ENCODE results near the gene SLC22A1. TPM values are rescaled to one million over a fixed set of nuclear protein-coding genes. Genes with fewer than 3 reads are reported as not detected.

The SLC22A1 gene
- total and polyA plus RNA-seq, 2 of the 13 experiments (the other 11 are each of a cell fraction or from before 2014, with no cell fraction given), result 0.80 to 0.87 TPM

DNA sequence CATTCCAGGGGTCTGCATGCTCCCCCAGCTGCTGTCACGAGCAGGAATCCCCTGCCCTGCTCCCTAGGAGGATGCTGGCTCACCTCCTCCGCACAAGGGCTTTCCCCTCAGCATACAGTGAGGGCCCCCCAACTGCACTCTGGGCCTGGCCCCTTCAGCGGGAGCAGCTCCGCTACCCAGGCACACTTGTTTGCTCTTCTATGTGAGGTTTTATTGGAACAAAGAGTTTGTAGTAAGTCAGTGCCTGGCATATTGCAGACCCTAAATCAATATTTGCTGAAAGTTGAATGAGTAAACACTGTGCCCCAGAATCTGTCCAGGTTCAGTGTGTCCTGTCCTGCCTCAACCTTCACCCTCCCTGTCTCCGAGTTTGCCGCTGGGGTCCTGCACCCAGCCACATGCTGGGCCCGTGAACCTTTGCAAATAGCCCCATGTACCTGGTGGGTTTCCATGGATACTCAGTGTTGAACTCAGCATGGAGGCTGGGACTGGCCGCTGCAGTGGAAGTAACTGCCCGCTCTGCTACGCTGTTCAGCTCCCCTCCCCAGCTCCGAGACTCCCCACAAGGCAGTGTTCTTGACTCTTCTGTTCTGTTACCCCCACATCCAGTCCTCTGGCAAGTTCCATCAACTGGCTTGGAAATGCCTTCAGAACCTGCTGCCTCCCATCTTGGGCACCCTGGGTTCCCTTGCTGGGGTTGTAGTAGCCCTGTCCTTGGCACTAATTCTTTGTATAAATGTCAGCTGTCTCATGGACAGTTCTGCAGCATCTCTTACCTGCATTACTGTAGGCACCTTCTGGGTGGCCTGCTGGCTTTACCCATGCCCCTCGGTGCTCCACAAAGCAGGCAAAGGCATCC lies 15.7 kb downstream of the SLC22A1 start (continued):
- TF ChIP-seq ELK4 (CRISPR knock-in tag; IDR thresholded peaks at IDR 0.05; ENCODE audit: borderline replicate concordance) (no peak), STAT5B (CRISPR knock-in tag; IDR thresholded peaks at IDR 0.05) (no peak), ZNF446 (CRISPR knock-in tag; IDR thresholded peaks at IDR 0.05) (peak; percentile 61; the same call in 1 of the 2 replicates), KAT7 (CRISPR knock-in tag; IDR thresholded peaks at IDR 0.05; ENCODE audit: borderline replicate concordance) (peak; percentile 69; the same call in 1 of the 2 replicates), HMGXB3 (CRISPR knock-in tag; IDR thresholded peaks at IDR 0.05; ENCODE audit: borderline replicate concordance) (peak; percentile 83), MIER3 (CRISPR knock-in tag; IDR thresholded peaks at IDR 0.05; ENCODE audit: borderline replicate concordance) (peak; percentile 93; the same call in 1 of the 2 replicates), ZNF639 (CRISPR knock-in tag; conservative IDR thresholded peaks at IDR 0.05) (no peak), E2F5 (CRISPR knock-in tag; conservative IDR thresholded peaks at IDR 0.05) (no peak), SALL2 (CRISPR knock-in tag; IDR thresholded peaks at IDR 0.05) (0 out of 2 replicates have a peak, but pooled peaks have one; percentile 39), ONECUT2 (CRISPR knock-in tag; IDR thresholded peaks at IDR 0.05) (peak; percentile 70), ZNF776 (CRISPR knock-in tag; IDR thresholded peaks at IDR 0.05) (0 out of 2 replicates have a peak, but pooled peaks have one; percentile 46), RAD51 (IDR thresholded peaks at IDR 0.05; ENCODE audit: borderline replicate concordance) (no peak), ZNF598 (CRISPR knock-in tag; IDR thresholded peaks at IDR 0.05; ENCODE audit: borderline replicate concordance) (peak; percentile 58; the same call in 1 of the 2 replicates), HMGA1 (CRISPR knock-in tag; conservative IDR thresholded peaks at IDR 0.05) (no peak)

All from HepG2 (cell line).